ENCODE measurements around the gene AAGAB. TPM values are rescaled to one million over a fixed set of nuclear protein-coding genes. Genes with fewer than 3 reads are reported as not detected.

The AAGAB gene
- total RNA-seq, 2 experiments from 2014 or later: 14.2 to 15.6 TPM

- Histone ChIP-seq H3K9me3 (ENCODE audit: control insufficient read depth in 1 of 2, insufficient read depth in 1 of 2, low read length in 2 of 2) (peaks cover 0 to 8% of the 10 kb centered on the region in 2 experiments), H3K4me3 (ENCODE audit: low read length) (no peak overlapping the region), H3K36me3 (ENCODE audit: insufficient read depth, low read length) (peaks cover 86% of the 10 kb centered on the region), H3K4me1 (ENCODE audit: insufficient read depth, low read length) (peaks cover 9% of the 10 kb centered on the region), H3K27me3 (ENCODE audit: control insufficient read depth in 1 of 2, insufficient read depth in 2 of 2, low read length in 2 of 2) (no peaks in the 10 kb centered on the region), H3K27ac (ENCODE audit: low read depth in 1 of 2, low read length in 2 of 2) (no peak overlapping the region)
- no peak for TF ChIP-seq CTCF (IDR thresholded peaks at IDR 0.05)
- CTCF ChIA-PET: interaction anchor here (2.1 kb wide), 1 partner anchor 243 kb away, joined by 5 read pairs; no protein-coding TSS in a partner anchor
- H3K27ac Mint-ChIP-seq: no peak overlapping the region
- H3K4me1 Mint-ChIP-seq (ENCODE audit: low read depth): no peaks in the 10 kb centered on the region
- no peak for ATAC-seq (ENCODE audit: poor library complexity)
- no peak for DNase-seq
- no peak overlapping the region for H3K4me3 Mint-ChIP-seq
- POLR2A ChIA-PET: no interaction called here
- intact Hi-C loops (cut with DNase I, micrococcal nuclease): no loop called here
- H3K27me3 Mint-ChIP-seq: no peaks in the 10 kb centered on the region
- H3K9me3 Mint-ChIP-seq: no peaks in the 10 kb centered on the region
- peaks cover 90% of the 10 kb centered on the region for H3K36me3 Mint-ChIP-seq (ENCODE audit: low read depth)
These were observed 64.1 kb downstream of the AAGAB start for GRCh38 chr15:67190326-67190725.

GRCh38 chr15:67189326-67190051 lies 65.0 kb downstream of the AAGAB start:
- intact Hi-C loops (cut with DNase I, micrococcal nuclease): no loop called here
- H3K4me1 ChIP-seq (ENCODE audit: insufficient read depth, low read length): peaks cover 11% of the 10 kb centered on the region
- Mint-ChIP-seq H3K36me3 (ENCODE audit: low read depth) (peaks cover 91% of the 10 kb centered on the region), H3K4me1 (ENCODE audit: low read depth) (no peaks in the 10 kb centered on the region), H3K27ac (no peak overlapping the region), H3K9me3 (no peaks in the 10 kb centered on the region), H3K27me3 (no peaks in the 10 kb centered on the region), H3K4me3 (no peak overlapping the region)
- no peak overlapping the region for H3K27ac ChIP-seq (ENCODE audit: low read depth in 1 of 2, low read length in 2 of 2)
- POLR2A ChIA-PET: no interaction called here
- peaks cover 0 to 8% of the 10 kb centered on the region in 2 experiments for H3K9me3 ChIP-seq (ENCODE audit: control insufficient read depth in 1 of 2, insufficient read depth in 1 of 2, low read length in 2 of 2)
- H3K36me3 ChIP-seq (ENCODE audit: insufficient read depth, low read length): peaks cover 94% of the 10 kb centered on the region
- CTCF ChIA-PET: interaction anchor here (1.0 kb wide), 1 partner anchor 243 kb away, joined by 3 read pairs; no protein-coding TSS in a partner anchor
- DNase-seq (no peak), ATAC-seq (ENCODE audit: poor library complexity) (no peak)
- no peak overlapping the region for H3K4me3 ChIP-seq (ENCODE audit: low read length)
- no peaks in the 10 kb centered on the region for H3K27me3 ChIP-seq (ENCODE audit: control insufficient read depth in 1 of 2, insufficient read depth in 2 of 2, low read length in 2 of 2)
- no peak for TF ChIP-seq CTCF (IDR thresholded peaks at IDR 0.05)

- intact Hi-C loops (cut with DNase I, micrococcal nuclease): no loop called here
- ATAC-seq (ENCODE audit: poor library complexity): no peak
- no peaks in the 10 kb centered on the region for H3K27me3 ChIP-seq (ENCODE audit: control insufficient read depth in 1 of 2, insufficient read depth in 2 of 2, low read length in 2 of 2)
- no peaks in the 10 kb centered on the region for H3K4me1 Mint-ChIP-seq (ENCODE audit: low read depth)
- peaks cover 96% of the 10 kb centered on the region for H3K36me3 ChIP-seq (ENCODE audit: insufficient read depth, low read length)
- TF ChIP-seq CTCF (IDR thresholded peaks at IDR 0.05): no peak
- H3K4me1 ChIP-seq (ENCODE audit: insufficient read depth, low read length): peaks cover 11% of the 10 kb centered on the region
- CTCF ChIA-PET: interaction anchor here (1.0 kb wide), 1 partner anchor 242 kb away, joined by 3 read pairs; no protein-coding TSS in a partner anchor
- DNase-seq: no peak
- no peaks in the 10 kb centered on the region for H3K27me3 Mint-ChIP-seq
- POLR2A ChIA-PET: no interaction called here
- H3K9me3 Mint-ChIP-seq: no peaks in the 10 kb centered on the region
- H3K36me3 Mint-ChIP-seq (ENCODE audit: low read depth): peaks cover 90% of the 10 kb centered on the region
- H3K27ac ChIP-seq (ENCODE audit: low read depth in 1 of 2, low read length in 2 of 2): no peak overlapping the region
- no peak overlapping the region for H3K4me3 ChIP-seq (ENCODE audit: low read length)
- H3K9me3 ChIP-seq (ENCODE audit: control insufficient read depth in 1 of 2, insufficient read depth in 1 of 2, low read length in 2 of 2): peaks cover 0 to 8% of the 10 kb centered on the region in 2 experiments
- H3K4me3 Mint-ChIP-seq: no peak overlapping the region
- no peak overlapping the region for H3K27ac Mint-ChIP-seq
These were observed 65.8 kb downstream of the AAGAB start for GRCh38 chr15:67188551-67189218.

Measured in CD4-positive, alpha-beta T cell (primary cell).